Measurements from ENCODE around the gene SLC38A3.

SLC38A3 gene

DNA sequence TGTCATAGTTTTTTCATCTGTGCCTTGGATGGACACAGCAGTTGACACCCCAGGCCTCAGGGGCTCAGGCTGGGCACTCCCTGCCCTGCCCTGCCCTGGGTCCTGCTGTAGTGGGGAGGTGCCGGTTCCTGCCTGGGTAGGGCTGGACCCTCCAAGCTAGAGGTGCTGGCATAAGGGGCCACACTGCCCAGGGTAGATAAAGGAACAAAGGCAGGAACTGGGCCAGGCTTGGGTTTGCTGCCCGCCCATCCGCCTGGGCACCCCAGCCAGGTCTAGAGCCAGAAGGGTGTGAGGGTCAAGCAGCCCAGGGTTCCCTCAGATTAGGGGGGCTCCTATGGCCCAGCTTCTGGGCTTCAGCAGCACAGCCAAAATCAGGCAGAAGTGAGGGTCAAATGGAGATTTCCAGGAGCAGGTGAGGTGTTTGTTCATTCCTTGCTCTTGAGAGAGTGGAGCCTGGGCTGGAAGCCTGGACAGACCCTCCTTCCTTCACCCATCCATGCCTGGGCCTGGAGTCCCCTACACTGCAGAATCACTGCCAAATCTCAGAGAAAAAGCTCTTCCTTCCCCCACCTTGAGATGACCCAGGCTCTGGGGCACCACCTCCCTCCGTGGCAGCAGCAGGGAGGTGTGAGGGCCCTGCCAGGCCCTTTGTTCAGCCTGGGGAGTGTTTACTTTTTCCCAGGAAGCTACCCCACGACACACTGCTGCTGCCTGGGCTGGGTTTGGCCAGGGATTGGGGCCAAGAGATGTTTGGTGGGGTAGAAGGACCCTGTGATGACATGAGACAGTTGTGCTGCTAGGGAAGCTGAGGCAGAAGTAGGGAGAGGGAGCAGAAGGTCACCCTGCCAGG, 42.8 kb upstream of the SLC38A3 start:
- H3K36me3 ChIP-seq (ENCODE audit: insufficient read depth), result no peaks in the 10 kb centered on the region
- no peak overlapping the region for H3K4me2 ChIP-seq
- H4K20me1 ChIP-seq (ENCODE audit: insufficient read depth), result no peaks in the 10 kb centered on the region
- no peak for TF ChIP-seq CTCF (conservative IDR thresholded peaks at IDR 0.05; ENCODE audit: low read depth, low read length)
- no peak overlapping the region for H3K27ac ChIP-seq
- no peak overlapping the region for H2AFZ ChIP-seq (ENCODE audit: low read depth)
- H3K27me3 ChIP-seq (ENCODE audit: insufficient read depth, low read depth), result peaks cover 10% of the 10 kb centered on the region; the same call in 1 of the 2 replicates
- H3K9ac ChIP-seq, result no peak overlapping the region
- H3K4me3 ChIP-seq (IDR thresholded peaks at IDR 0.05; ENCODE audit: insufficient read depth, low read depth, low read length), result no peak overlapping the region
- H3K4me1 ChIP-seq (ENCODE audit: low read depth, poor library complexity, severe bottlenecking), result no peaks in the 10 kb centered on the region
- H3K79me2 ChIP-seq (ENCODE audit: insufficient read depth, low read depth), result no peaks in the 10 kb centered on the region

DNA sequence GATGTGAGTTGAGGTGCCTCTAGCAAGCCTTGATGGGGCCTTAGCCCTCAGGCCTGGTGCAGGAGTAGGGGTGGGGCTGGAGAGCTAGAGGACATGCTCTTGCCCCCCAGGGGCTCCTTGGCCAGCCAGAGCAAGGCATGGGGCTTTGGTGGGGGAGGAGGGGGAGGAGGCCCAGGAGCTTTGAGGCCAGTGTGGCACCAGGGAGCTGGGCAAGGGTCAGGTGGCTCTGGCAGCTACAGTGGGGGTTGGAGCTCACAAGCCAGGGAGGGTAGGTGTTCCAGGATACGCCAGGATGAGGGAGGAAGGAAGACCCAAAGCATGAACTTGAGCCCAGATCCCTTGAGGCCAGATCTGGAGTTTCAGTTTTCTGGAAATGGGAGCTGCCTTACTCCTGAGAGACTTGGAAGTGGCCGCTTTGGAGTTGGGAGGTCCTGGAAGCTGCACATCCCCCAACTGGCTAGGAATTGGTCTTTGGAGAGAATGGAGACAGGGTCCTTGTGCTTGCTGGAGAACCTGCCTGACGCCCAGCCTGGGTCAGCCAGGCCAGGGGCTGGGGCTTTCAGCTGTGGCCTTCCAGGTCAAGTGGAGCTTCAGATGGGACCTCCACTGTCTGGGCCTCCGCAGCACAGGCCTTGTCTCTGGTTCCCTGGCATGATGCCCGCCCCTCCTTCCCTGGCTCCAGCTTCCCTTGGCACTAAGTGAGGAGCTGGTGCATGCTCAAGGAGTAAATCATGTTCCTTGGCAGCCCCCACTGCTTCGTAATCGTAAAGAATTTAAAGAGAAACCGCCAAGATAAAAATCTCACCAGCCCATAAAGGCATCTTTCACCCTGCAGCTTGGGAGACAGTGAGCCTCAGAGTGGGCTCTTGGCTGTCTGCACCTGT, 41.3 kb upstream of the SLC38A3 start:
- Histone ChIP-seq H3K27ac (no peak overlapping the region), H3K4me2 (no peak overlapping the region), H4K20me1 (ENCODE audit: insufficient read depth) (no peaks in the 10 kb centered on the region), H2AFZ (ENCODE audit: low read depth) (no peak overlapping the region), H3K27me3 (ENCODE audit: insufficient read depth, low read depth) (peaks cover 10% of the 10 kb centered on the region; the same call in 1 of the 2 replicates), H3K36me3 (ENCODE audit: insufficient read depth) (no peaks in the 10 kb centered on the region), H3K79me2 (ENCODE audit: insufficient read depth, low read depth) (no peaks in the 10 kb centered on the region), H3K4me1 (ENCODE audit: low read depth, poor library complexity, severe bottlenecking) (no peaks in the 10 kb centered on the region), H3K9ac (no peak overlapping the region), H3K4me3 (IDR thresholded peaks at IDR 0.05; ENCODE audit: insufficient read depth, low read depth, low read length) (no peak overlapping the region)
- no peak for TF ChIP-seq CTCF (conservative IDR thresholded peaks at IDR 0.05; ENCODE audit: low read depth, low read length)

GRCh38 chr3:50164481-50164880, 40.6 kb upstream of the SLC38A3 start:
- peaks cover 10% of the 10 kb centered on the region; the same call in 1 of the 2 replicates for H3K27me3 ChIP-seq (ENCODE audit: insufficient read depth, low read depth)
- H3K4me2 ChIP-seq, result no peak overlapping the region
- no peak overlapping the region for H3K9ac ChIP-seq
- H2AFZ ChIP-seq (ENCODE audit: low read depth), result no peak overlapping the region
- no peaks in the 10 kb centered on the region for H3K4me1 ChIP-seq (ENCODE audit: low read depth, poor library complexity, severe bottlenecking)
- TF ChIP-seq CTCF (conservative IDR thresholded peaks at IDR 0.05; ENCODE audit: low read depth, low read length), result no peak
- H4K20me1 ChIP-seq (ENCODE audit: insufficient read depth), result no peaks in the 10 kb centered on the region
- H3K4me3 ChIP-seq (IDR thresholded peaks at IDR 0.05; ENCODE audit: insufficient read depth, low read depth, low read length), result no peak overlapping the region
- no peak overlapping the region for H3K27ac ChIP-seq
- H3K36me3 ChIP-seq (ENCODE audit: insufficient read depth), result no peaks in the 10 kb centered on the region
- no peaks in the 10 kb centered on the region for H3K79me2 ChIP-seq (ENCODE audit: insufficient read depth, low read depth)

DNA sequence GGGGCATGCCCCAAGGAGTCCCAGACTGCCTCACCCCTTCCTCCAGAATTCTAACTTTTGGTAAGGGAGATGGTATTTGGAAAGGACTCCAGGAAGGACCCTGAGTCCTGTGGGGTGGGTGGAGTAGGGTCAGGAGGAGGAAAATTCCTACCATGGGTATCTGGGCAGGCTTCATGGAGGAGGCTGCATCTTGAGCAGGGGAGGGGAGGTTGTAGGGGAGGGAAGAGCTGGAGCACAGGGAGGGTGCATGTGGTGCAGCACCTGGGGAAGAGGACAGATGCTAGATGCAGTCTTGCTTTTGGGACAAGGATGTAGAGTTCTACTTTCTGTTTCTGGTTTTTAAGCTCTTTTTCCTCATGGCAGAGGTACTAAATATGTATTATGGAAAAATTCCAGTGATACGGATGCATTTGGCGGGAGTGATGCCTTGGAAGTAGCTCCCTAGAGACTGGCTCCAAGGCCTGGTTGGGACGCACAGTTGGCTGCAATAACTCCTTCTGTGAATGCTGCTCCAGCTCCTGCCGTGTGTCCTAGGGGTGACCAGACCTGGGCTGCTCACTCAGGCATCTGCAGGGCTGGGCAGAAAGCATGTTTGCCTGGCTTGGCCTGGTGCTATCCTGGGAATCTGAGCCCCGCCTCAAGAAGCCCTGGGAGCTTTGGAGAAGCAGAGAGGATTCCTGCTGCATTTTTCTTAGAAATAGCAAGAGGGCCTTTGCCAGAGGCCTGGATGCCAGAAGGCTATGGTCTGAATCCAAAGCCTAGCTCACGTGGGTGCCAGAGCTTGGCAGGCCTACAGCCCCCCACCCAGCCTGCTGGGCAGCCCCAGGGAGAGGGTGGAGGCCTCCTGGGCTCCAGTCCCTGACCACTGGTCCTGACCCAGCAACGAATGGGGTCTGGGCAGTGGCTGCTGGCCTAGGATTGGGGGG, 39.8 kb upstream of the SLC38A3 start:
- no peak for TF ChIP-seq CTCF (conservative IDR thresholded peaks at IDR 0.05; ENCODE audit: low read depth, low read length)
- Histone ChIP-seq H3K27ac (no peak overlapping the region), H3K4me2 (no peak overlapping the region), H3K36me3 (ENCODE audit: insufficient read depth) (no peaks in the 10 kb centered on the region), H3K79me2 (ENCODE audit: insufficient read depth, low read depth) (no peaks in the 10 kb centered on the region), H3K4me3 (IDR thresholded peaks at IDR 0.05; ENCODE audit: insufficient read depth, low read depth, low read length) (no peak overlapping the region), H3K4me1 (ENCODE audit: low read depth, poor library complexity, severe bottlenecking) (no peaks in the 10 kb centered on the region), H2AFZ (ENCODE audit: low read depth) (no peak overlapping the region), H4K20me1 (ENCODE audit: insufficient read depth) (no peaks in the 10 kb centered on the region), H3K9ac (no peak overlapping the region), H3K27me3 (ENCODE audit: insufficient read depth, low read depth) (peaks cover 6% of the 10 kb centered on the region; the same call in 1 of the 2 replicates)
